ENCODE data around the gene MAP1A. TPM values are rescaled to one million over a fixed set of nuclear protein-coding genes. Genes with fewer than 3 reads are reported as not detected.

The MAP1A gene
- total and polyA plus RNA-seq, 12 donors = 3.4 to 139 (median 45.5) TPM

- Histone ChIP-seq H3K36me3 (peaks cover 0 to 42% (median 6%) of the 10 kb centered on the region in 9 donors), H3K27ac (no peak overlapping the region), H3K27me3 (no peaks in the 10 kb centered on the region), H3K9me3 (no peaks in the 10 kb centered on the region), H3K4me1 (no peaks in the 10 kb centered on the region), H3K4me3 (no peak overlapping the region)
- ATAC-seq = no peak
- DNase-seq = no peak
- no peak for TF ChIP-seq CTCF (IDR thresholded peaks at IDR 0.05)
- WGBS, 2 donors = 73 to 82% methylated on average over 2 of the region's 2 CpGs
- intact Hi-C loops (cut with DNase I) = no loop called here
These were observed 20.7 kb downstream of the MAP1A start for GRCh38 chr15:43538091-43538490.

- Histone ChIP-seq H3K4me3 (no peak overlapping the region), H3K27ac (no peak overlapping the region), H3K4me1 (no peaks in the 10 kb centered on the region), H3K9me3 (peaks cover 0 to 11% (median 4%) of the 10 kb centered on the region in 11 donors), H3K36me3 (peaks cover 0 to 20% (median 0%) of the 10 kb centered on the region in 9 donors), H3K27me3 (no peaks in the 10 kb centered on the region)
- DNase-seq (no peak), ATAC-seq (no peak)
- no peak for TF ChIP-seq CTCF (IDR thresholded peaks at IDR 0.05)
- intact Hi-C loops (cut with DNase I) = loop anchor here in 1 of 10 donors (5.0 kb wide), 1 partner anchor 59 kb away; no protein-coding TSS in a partner anchor
These were observed 24.4 kb downstream of the MAP1A start for GRCh38 chr15:43541785-43542184.

GRCh38 chr15:43544266-43544665 lies 26.9 kb downstream of the MAP1A start:
- TF ChIP-seq CTCF (IDR thresholded peaks at IDR 0.05) = no peak
- ATAC-seq = no peak
- Histone ChIP-seq H3K9me3 (peaks cover 0 to 17% (median 4%) of the 10 kb centered on the region in 11 donors), H3K4me1 (no peaks in the 10 kb centered on the region), H3K27me3 (no peaks in the 10 kb centered on the region), H3K4me3 (no peak overlapping the region), H3K27ac (no peak overlapping the region), H3K36me3 (peaks cover 0 to 21% (median 3%) of the 10 kb centered on the region in 9 donors)
- intact Hi-C loops (cut with DNase I) = loop anchor here in 1 of 10 donors (5.0 kb wide), 1 partner anchor 62 kb away; no protein-coding TSS in a partner anchor
- DNase-seq = no peak

GRCh38 chr15:43545426-43545825 lies 28.0 kb downstream of the MAP1A start:
- no peak overlapping the region for H3K27ac ChIP-seq
- ATAC-seq = no peak
- no peak overlapping the region for H3K4me3 ChIP-seq

More at GRCh38 chr15:43545426-43545825, 28.0 kb downstream of the MAP1A start:
- no peak for TF ChIP-seq CTCF (IDR thresholded peaks at IDR 0.05)
- Histone ChIP-seq H3K36me3 (peaks cover 0 to 21% (median 3%) of the 10 kb centered on the region in 9 donors), H3K27me3 (no peaks in the 10 kb centered on the region), H3K4me1 (peaks cover 0 to 3% (median 0%) of the 10 kb centered on the region in 9 donors), H3K9me3 (peaks cover 0 to 17% (median 4%) of the 10 kb centered on the region in 11 donors)
- WGBS, 2 donors = 89 to 95% methylated on average over 1 of the region's 1 CpG
- DNase-seq = no peak
- intact Hi-C loops (cut with DNase I) = no loop called here

Data from heart right ventricle (tissue), 16 donors.